ENCODE data around the gene ATP1A3.

DNA sequence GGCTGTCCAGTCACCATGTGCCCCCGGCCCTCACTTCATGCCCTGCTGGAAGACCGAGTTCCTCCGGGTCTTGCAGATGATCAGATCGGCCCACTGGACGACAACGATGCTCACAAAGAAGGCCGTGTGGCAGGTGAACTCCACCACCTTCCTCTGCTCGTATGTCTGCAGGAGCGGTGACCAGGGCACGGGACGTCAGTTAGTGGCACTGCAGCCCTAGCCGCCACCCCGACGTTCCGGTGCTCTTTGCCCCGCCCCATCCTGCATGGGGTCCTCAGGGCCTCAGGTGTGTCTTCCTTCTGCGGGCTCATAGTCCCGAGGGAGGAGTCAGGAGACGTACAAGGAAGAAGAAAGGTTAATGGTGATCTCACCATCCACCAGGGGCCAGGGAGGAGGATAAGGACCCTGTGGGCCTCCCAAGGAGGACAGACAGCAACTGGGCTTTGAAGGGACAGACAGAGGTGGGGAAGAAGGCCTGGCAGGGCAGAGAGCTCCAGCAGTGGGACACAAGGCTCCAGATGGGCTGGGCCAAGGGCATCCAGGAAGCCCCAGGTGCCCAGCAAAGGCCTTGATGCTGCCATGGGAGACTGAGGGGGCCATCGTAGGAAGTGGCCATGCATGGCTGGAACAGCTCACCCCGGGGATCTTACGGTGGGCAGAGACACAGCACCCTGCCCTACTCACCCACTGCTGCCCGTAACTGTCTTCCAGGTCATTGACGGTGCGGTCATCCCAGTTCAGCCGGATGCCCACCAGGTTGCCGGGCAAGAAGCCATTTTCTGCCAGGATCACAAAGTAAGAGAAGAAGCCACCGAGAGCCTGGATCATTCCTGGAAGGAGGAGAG is 25.1 kb downstream of the ATP1A3 start:
- no peak for TF ChIP-seq POLR2AphosphoS5 (IDR thresholded peaks at IDR 0.05)
- TF ChIP-seq, protein P1, sequence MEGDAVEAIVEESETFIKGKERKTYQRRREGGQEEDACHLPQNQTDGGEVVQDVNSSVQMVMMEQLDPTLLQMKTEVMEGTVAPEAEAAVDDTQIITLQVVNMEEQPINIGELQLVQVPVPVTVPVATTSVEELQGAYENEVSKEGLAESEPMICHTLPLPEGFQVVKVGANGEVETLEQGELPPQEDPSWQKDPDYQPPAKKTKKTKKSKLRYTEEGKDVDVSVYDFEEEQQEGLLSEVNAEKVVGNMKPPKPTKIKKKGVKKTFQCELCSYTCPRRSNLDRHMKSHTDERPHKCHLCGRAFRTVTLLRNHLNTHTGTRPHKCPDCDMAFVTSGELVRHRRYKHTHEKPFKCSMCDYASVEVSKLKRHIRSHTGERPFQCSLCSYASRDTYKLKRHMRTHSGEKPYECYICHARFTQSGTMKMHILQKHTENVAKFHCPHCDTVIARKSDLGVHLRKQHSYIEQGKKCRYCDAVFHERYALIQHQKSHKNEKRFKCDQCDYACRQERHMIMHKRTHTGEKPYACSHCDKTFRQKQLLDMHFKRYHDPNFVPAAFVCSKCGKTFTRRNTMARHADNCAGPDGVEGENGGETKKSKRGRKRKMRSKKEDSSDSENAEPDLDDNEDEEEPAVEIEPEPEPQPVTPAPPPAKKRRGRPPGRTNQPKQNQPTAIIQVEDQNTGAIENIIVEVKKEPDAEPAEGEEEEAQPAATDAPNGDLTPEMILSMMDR (IDR thresholded peaks at IDR 0.05; ENCODE audit: poor library complexity, severe bottlenecking), result no peak
- TF ChIP-seq, protein P2, sequence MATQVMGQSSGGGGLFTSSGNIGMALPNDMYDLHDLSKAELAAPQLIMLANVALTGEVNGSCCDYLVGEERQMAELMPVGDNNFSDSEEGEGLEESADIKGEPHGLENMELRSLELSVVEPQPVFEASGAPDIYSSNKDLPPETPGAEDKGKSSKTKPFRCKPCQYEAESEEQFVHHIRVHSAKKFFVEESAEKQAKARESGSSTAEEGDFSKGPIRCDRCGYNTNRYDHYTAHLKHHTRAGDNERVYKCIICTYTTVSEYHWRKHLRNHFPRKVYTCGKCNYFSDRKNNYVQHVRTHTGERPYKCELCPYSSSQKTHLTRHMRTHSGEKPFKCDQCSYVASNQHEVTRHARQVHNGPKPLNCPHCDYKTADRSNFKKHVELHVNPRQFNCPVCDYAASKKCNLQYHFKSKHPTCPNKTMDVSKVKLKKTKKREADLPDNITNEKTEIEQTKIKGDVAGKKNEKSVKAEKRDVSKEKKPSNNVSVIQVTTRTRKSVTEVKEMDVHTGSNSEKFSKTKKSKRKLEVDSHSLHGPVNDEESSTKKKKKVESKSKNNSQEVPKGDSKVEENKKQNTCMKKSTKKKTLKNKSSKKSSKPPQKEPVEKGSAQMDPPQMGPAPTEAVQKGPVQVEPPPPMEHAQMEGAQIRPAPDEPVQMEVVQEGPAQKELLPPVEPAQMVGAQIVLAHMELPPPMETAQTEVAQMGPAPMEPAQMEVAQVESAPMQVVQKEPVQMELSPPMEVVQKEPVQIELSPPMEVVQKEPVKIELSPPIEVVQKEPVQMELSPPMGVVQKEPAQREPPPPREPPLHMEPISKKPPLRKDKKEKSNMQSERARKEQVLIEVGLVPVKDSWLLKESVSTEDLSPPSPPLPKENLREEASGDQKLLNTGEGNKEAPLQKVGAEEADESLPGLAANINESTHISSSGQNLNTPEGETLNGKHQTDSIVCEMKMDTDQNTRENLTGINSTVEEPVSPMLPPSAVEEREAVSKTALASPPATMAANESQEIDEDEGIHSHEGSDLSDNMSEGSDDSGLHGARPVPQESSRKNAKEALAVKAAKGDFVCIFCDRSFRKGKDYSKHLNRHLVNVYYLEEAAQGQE (IDR thresholded peaks at IDR 0.05; ENCODE audit: borderline replicate concordance), result no peak
- TF ChIP-seq EZH2 (IDR thresholded peaks at IDR 0.05; ENCODE audit: borderline replicate concordance, insufficient read depth, low read length, poor library complexity, severe bottlenecking), result no peak
